H9 (cell line): Measurements from ENCODE around the gene IPO11. TPM values are rescaled to one million over a fixed set of nuclear protein-coding genes. Genes with fewer than 3 reads are reported as not detected.
A peak's percentile ranks its signal among the peaks of the same experiment; 100 is the strongest.
"Not testable (repeated sequence)": the region's sequence is repeated elsewhere in the genome, so short reads cannot be mapped to it uniquely, and the experiment has no call there.

Source experiments
- DNase-seq: peaks from one replicate; pipeline ENCODE4 v3.0.0-alpha.2; 2017
- H2AFZ ChIP-seq: one replicate; pipeline ENCODE4 v1.6.1; 2013; ENCODE audit warnings: mild to moderate bottlenecking, low read length, control low read depth, moderate library complexity
- H2AK5ac ChIP-seq: 2 replicates; pipeline ENCODE4 v1.6.1; 2013; ENCODE audit warnings: low read length, control low read depth, mixed read lengths; ENCODE audit not compliant: insufficient read length
- H2BK120ac ChIP-seq: one replicate; pipeline ENCODE4 v1.6.1; 2013; ENCODE audit warnings: low read depth, mild to moderate bottlenecking, low read length, control low read depth, inconsistent platforms; ENCODE audit not compliant: poor library complexity, severe bottlenecking
- H2BK12ac ChIP-seq: 2 replicates; pipeline ENCODE4 v1.6.1; 2013; ENCODE audit warnings: low read length, control low read depth, mixed read lengths, low read depth; ENCODE audit not compliant: insufficient read length
- H2BK15ac ChIP-seq: 2 replicates; pipeline ENCODE4 v1.6.1; 2013; ENCODE audit warnings: low read depth, low read length, control low read depth
- H2BK20ac ChIP-seq: one replicate; pipeline ENCODE4 v1.6.1; 2013; ENCODE audit warnings: low read depth, mild to moderate bottlenecking, low read length, control low read depth, inconsistent platforms; ENCODE audit not compliant: poor library complexity, severe bottlenecking
- H2BK5ac ChIP-seq: 2 replicates; pipeline ENCODE4 v1.6.1; 2013; ENCODE audit warnings: low read length, control low read depth, mixed read lengths; ENCODE audit not compliant: insufficient read length
- H3K14ac ChIP-seq: 2 replicates; pipeline ENCODE4 v1.6.1; 2013; ENCODE audit warnings: low read length, control low read depth; ENCODE audit not compliant: insufficient read depth
- H3K18ac ChIP-seq: 2 replicates; pipeline ENCODE4 v1.6.1; 2013; ENCODE audit warnings: low read depth, mild to moderate bottlenecking, mixed read lengths, low read length, control low read depth; ENCODE audit not compliant: insufficient read length
- H3K23ac ChIP-seq: 2 replicates; pipeline ENCODE4 v1.6.1; 2013; ENCODE audit warnings: low read length, control low read depth, mixed read lengths, low read depth; ENCODE audit not compliant: insufficient read length
- H3K23me2 ChIP-seq: 2 replicates; pipeline ENCODE4 v1.6.1; 2013; ENCODE audit warnings: low read depth, mild to moderate bottlenecking, mixed read lengths, low read length, control low read depth; ENCODE audit not compliant: insufficient read length, poor library complexity, severe bottlenecking
- H3K27ac ChIP-seq: 2 replicates; pipeline ENCODE4 v1.5.1; 2013; ENCODE audit warnings: low read length, control low read depth, mixed read lengths, low read depth; ENCODE audit not compliant: insufficient read length
- H3K27me3 ChIP-seq: 2 replicates; pipeline ENCODE4 v1.6.1; 2013; ENCODE audit warnings: low read length, control low read depth, inconsistent platforms; ENCODE audit not compliant: insufficient read depth
- H3K4ac ChIP-seq: 2 replicates; pipeline ENCODE4 v1.6.1; 2013; ENCODE audit warnings: low read depth, mild to moderate bottlenecking, control low read depth, inconsistent platforms, low read length, moderate library complexity
- H3K4me1 ChIP-seq: 2 replicates; pipeline ENCODE4 v1.6.1; 2013; ENCODE audit warnings: low read length, control low read depth, inconsistent platforms; ENCODE audit not compliant: insufficient read depth
- H3K4me2 ChIP-seq: 2 replicates; pipeline ENCODE4 v1.6.1; 2013; ENCODE audit warnings: low read length, control low read depth, mixed read lengths; ENCODE audit not compliant: insufficient read length, insufficient read depth
- H3K56ac ChIP-seq: 2 replicates; pipeline ENCODE4 v1.6.1; 2013; ENCODE audit warnings: low read depth, mild to moderate bottlenecking, mixed read lengths, low read length, control low read depth; ENCODE audit not compliant: insufficient read length
- H3K79me1 ChIP-seq: 2 replicates; pipeline ENCODE4 v1.6.1; 2013; ENCODE audit warnings: low read depth, mild to moderate bottlenecking, moderate library complexity, low read length, control low read depth, inconsistent platforms; ENCODE audit not compliant: insufficient read depth, poor library complexity, severe bottlenecking
- H3K79me2 ChIP-seq: 2 replicates; pipeline ENCODE4 v1.6.1; 2013; ENCODE audit warnings: low read length, control low read depth, inconsistent platforms; ENCODE audit not compliant: insufficient read depth
- H3K9ac ChIP-seq: 2 replicates; pipeline ENCODE4 v1.6.1; 2013; ENCODE audit warnings: low read length, control low read depth, mixed read lengths; ENCODE audit not compliant: insufficient read length; ENCODE audit errors: extremely low read depth
- H3K9me3 ChIP-seq: one replicate; pipeline ENCODE4 v1.6.1; 2013; ENCODE audit warnings: low read depth, low read length, inconsistent platforms; ENCODE audit not compliant: control insufficient read depth
- H3T11ph ChIP-seq: one replicate; pipeline ENCODE4 v1.6.1; 2013; ENCODE audit warnings: mild to moderate bottlenecking, low read length, control low read depth, inconsistent platforms
- H4K20me1 ChIP-seq: one replicate; pipeline ENCODE4 v1.6.1; 2013; ENCODE audit not compliant: control insufficient read depth, insufficient read length, insufficient read depth
- H4K5ac ChIP-seq: 2 replicates; pipeline ENCODE4 v1.6.1; 2013; ENCODE audit warnings: low read depth, mild to moderate bottlenecking, mixed read lengths, low read length, control low read depth; ENCODE audit not compliant: insufficient read length
- H4K8ac ChIP-seq: replicated peaks from 2 replicates; pipeline ENCODE4 v1.6.1; 2013; ENCODE audit warnings: low read length, control low read depth, mixed read lengths, low read depth; ENCODE audit not compliant: insufficient read length
- H4K91ac ChIP-seq: 2 replicates; pipeline ENCODE4 v1.6.1; 2013; ENCODE audit warnings: low read depth, mild to moderate bottlenecking, moderate library complexity, mixed read lengths, low read length, control low read depth; ENCODE audit not compliant: insufficient read length
- H3K27ac Mint-ChIP-seq, 3 experiments: 2 replicates in 2 of 3; 3 replicates in 1 of 3; pipeline ENCODE4 v1.8.0; 2020 to 2021; ENCODE audit warnings: mixed read lengths in 3 of 3, mild to moderate bottlenecking in 1 of 3, moderate library complexity in 1 of 3
- H3K27me3 Mint-ChIP-seq: 2 replicates; pipeline ENCODE4 v1.8.0; 2021; ENCODE audit warnings: low read depth, mild to moderate bottlenecking, moderate library complexity, mixed read lengths
- H3K36me3 Mint-ChIP-seq, 3 experiments: 2 replicates in 2 of 3; 3 replicates in 1 of 3; pipeline ENCODE4 v1.8.0; 2020 to 2021; ENCODE audit warnings: low read depth in 3 of 3, mixed read lengths in 3 of 3; ENCODE audit not compliant: insufficient read depth in 1 of 3
- H3K4me1 Mint-ChIP-seq, 2 experiments: 2 replicates each; pipeline ENCODE4 v1.8.0; 2020; ENCODE audit warnings: mixed read lengths in 2 of 2
- H3K4me3 Mint-ChIP-seq, 2 experiments: 2 replicates in 1 of 2; 3 replicates in 1 of 2; pipeline ENCODE4 v1.8.0; 2020 to 2021; ENCODE audit warnings: mild to moderate bottlenecking in 2 of 2, mixed read lengths in 2 of 2, moderate library complexity in 1 of 2
- H3K9me3 Mint-ChIP-seq, 2 experiments: 2 replicates in 1 of 2; 3 replicates in 1 of 2; pipeline ENCODE4 v1.8.0; 2020; ENCODE audit warnings: mild to moderate bottlenecking in 2 of 2, mixed read lengths in 2 of 2, moderate library complexity in 1 of 2
- CTCF ChIP-seq: fragments of 200-600 bp; sonication (generic); conservative IDR thresholded peaks from 3 replicates; pipeline ENCODE4 v1.8.0; 2021; ENCODE audit warnings: antibody characterized with exemption, mild to moderate bottlenecking
- WGBS: extraction: QIAGEN DNeasy Blood & Tissue Kit; methylation state at CpG from one replicate; pipeline ENCODE4 v1.1.7; 2013; ENCODE audit warnings: missing lambda C conversion rate, low lambda C conversion rate, mixed read lengths; ENCODE audit not compliant: insufficient read length; ENCODE audit errors: extremely low coverage; 5-methylcytosine and 5-hydroxymethylcytosine counted together
- total RNA-seq: library from RNA; stranded (reverse); gene quantifications from 2 replicates; pipeline ENCODE4 v1.2.1, GENCODE V29; 2021

The IPO11 gene
- total RNA-seq, 1 experiment from 2014 or later: 63.0 TPM

GRCh38 chr5:62514510-62515119, 102.1 kb downstream of the IPO11 start:
- no peak for TF ChIP-seq CTCF
- peaks cover 17 to 33% (median 25%) of the 10 kb centered on the region in 3 experiments; a peak in 6 of 7 replicates for H3K36me3 Mint-ChIP-seq
- H3K27me3 Mint-ChIP-seq: no peaks in the 10 kb centered on the region
- Histone ChIP-seq H3K56ac (no peak overlapping the region), H2BK120ac (no peak overlapping the region), H3K4me1 (no peaks in the 10 kb centered on the region), H3K18ac (no peak overlapping the region), H2BK20ac (no peak overlapping the region), H3K4me2 (no peak overlapping the region), H3T11ph (no peak overlapping the region), H3K14ac (no peak overlapping the region), H3K23me2 (no peaks in the 10 kb centered on the region), H2BK5ac (no peak overlapping the region), H2AK5ac (no peak overlapping the region), H4K5ac (no peak overlapping the region), H2BK15ac (no peak overlapping the region), H2AFZ (no peak overlapping the region), H3K4ac (no peak overlapping the region), H3K27ac (no peak overlapping the region), H3K9ac (no peak overlapping the region), H3K79me1 (no peaks in the 10 kb centered on the region), H3K27me3 (no peaks in the 10 kb centered on the region), H3K79me2 (no peaks in the 10 kb centered on the region), H4K91ac (no peak overlapping the region), H3K9me3 (no peaks in the 10 kb centered on the region), H4K20me1 (no peaks in the 10 kb centered on the region), H3K23ac (no peak overlapping the region), H4K8ac (no peak overlapping the region), H2BK12ac (no peak overlapping the region)
- H3K4me1 Mint-ChIP-seq: no peaks in the 10 kb centered on the region
- H3K4me3 Mint-ChIP-seq: no peak overlapping the region
- H3K27ac Mint-ChIP-seq: no peak overlapping the region
- no peaks in the 10 kb centered on the region for H3K9me3 Mint-ChIP-seq
- no CpG with 5 or more reads among the region's 6 CpGs for WGBS
- no peak for DNase-seq

GRCh38 chr5:62520812-62521211, 108.2 kb downstream of the IPO11 start:
- H2BK120ac ChIP-seq, H3K27ac ChIP-seq, H3K4me3 Mint-ChIP-seq, H3T11ph ChIP-seq, H3K4me1 ChIP-seq, H3K4ac ChIP-seq, H2BK20ac ChIP-seq, H3K9me3 ChIP-seq, H2BK5ac ChIP-seq, H2AK5ac ChIP-seq, H2AFZ ChIP-seq, H3K9me3 Mint-ChIP-seq, H3K9ac ChIP-seq, H3K18ac ChIP-seq, H4K5ac ChIP-seq, H3K56ac ChIP-seq, H2BK15ac ChIP-seq, H2BK12ac ChIP-seq, H4K20me1 ChIP-seq, H3K23ac ChIP-seq, H3K23me2 ChIP-seq, H3K27me3 ChIP-seq, H4K91ac ChIP-seq, H3K79me2 ChIP-seq, H3K27me3 Mint-ChIP-seq, H3K4me2 ChIP-seq, DNase-seq, H4K8ac ChIP-seq, H3K14ac ChIP-seq, H3K79me1 ChIP-seq: not testable (repeated sequence)
- peaks cover 11 to 33% (median 15%) of the 10 kb centered on the region in 3 experiments for H3K36me3 Mint-ChIP-seq
- peak overlapping the region in 1 of 3 experiments; percentile 3; a peak in 1 of 7 replicates for H3K27ac Mint-ChIP-seq
- H3K4me1 Mint-ChIP-seq: peaks cover 14 to 16% of the 10 kb centered on the region in 2 experiments
- WGBS: no CpG with 5 or more reads among the region's 1 CpG
